Calu3 (cell line): ENCODE results near the gene FBXL19. TPM values are rescaled to one million over a fixed set of nuclear protein-coding genes. Genes with fewer than 3 reads are reported as not detected.
"Not testable (repeated sequence)": the region's sequence is repeated elsewhere in the genome, so short reads cannot be mapped to it uniquely, and the experiment has no call there.

Experiments used
- BruUV-seq: library from RNA; stranded (reverse); fragments of 400-500 nt; replicated peaks from 2 replicates; lab custom pipeline; 2021; lab: Mats Ljungman, UMichigan
- CTCF ChIA-PET: fragments of 300-600 bp; sonication (Branson Sonifier 250); formaldehyde crosslinking; loops from one replicate; lab custom pipeline; 2022; ENCODE audit warnings: antibody characterized with exemption; lab: Charles Lee
- DNase-seq: peaks from one replicate; pipeline ENCODE4 v3.0.0; 2022
- H3K27ac Mint-ChIP-seq: one replicate; pipeline ENCODE4 v1.8.0; 2022; ENCODE audit warnings: mixed read lengths; ENCODE audit not compliant: unreplicated experiment
- H3K27me3 Mint-ChIP-seq: one replicate; pipeline ENCODE4 v1.8.0; 2022; ENCODE audit warnings: mixed read lengths; ENCODE audit not compliant: unreplicated experiment
- H3K36me3 Mint-ChIP-seq: one replicate; pipeline ENCODE4 v1.8.0; 2022; ENCODE audit warnings: mild to moderate bottlenecking, moderate library complexity, mixed read lengths; ENCODE audit not compliant: insufficient read depth, unreplicated experiment
- H3K4me1 Mint-ChIP-seq: one replicate; pipeline ENCODE4 v1.8.0; 2022; ENCODE audit warnings: mild to moderate bottlenecking, low read depth, mixed read lengths; ENCODE audit not compliant: unreplicated experiment
- H3K4me3 Mint-ChIP-seq: one replicate; pipeline ENCODE4 v1.8.0; 2022; ENCODE audit warnings: mild to moderate bottlenecking, low read depth, moderate library complexity, mixed read lengths; ENCODE audit not compliant: unreplicated experiment
- H3K9me3 Mint-ChIP-seq: one replicate; pipeline ENCODE4 v1.8.0; 2022; ENCODE audit warnings: low read depth, mixed read lengths; ENCODE audit not compliant: unreplicated experiment
- CTCF ChIP-seq: fragments of 200-600 bp; IDR thresholded peaks from one replicate; pipeline ENCODE4 v1.8.0; 2022; ENCODE audit warnings: antibody characterized with exemption; ENCODE audit not compliant: unreplicated experiment
- intact Hi-C: fragments of 100-400 bp; cut with micrococcal nuclease; formaldehyde crosslinking; loops from one replicate; pipeline ENCODE4 v1.10.0; 2022; ENCODE audit not compliant: unreplicated experiment
- total RNA-seq: library from RNA; stranded (reverse); gene quantifications from 2 replicates; pipeline ENCODE4 v1.2.3, GENCODE V29; 2022

FBXL19 gene
- total RNA-seq, 1 experiment from 2014 or later, result 43.2 TPM

- CTCF ChIA-PET, result interaction anchor here (1.3 kb wide), 1 partner anchor 11 kb away, joined by 3 read pairs; no protein-coding TSS in a partner anchor
- intact Hi-C loops, result no loop called here
- peaks cover 3% of the 10 kb centered on the region for H3K4me1 Mint-ChIP-seq
- no peaks in the 10 kb centered on the region for H3K9me3 Mint-ChIP-seq
- TSS peak; percentile 12 for BruUV-seq
- peaks cover 34% of the 10 kb centered on the region for H3K36me3 Mint-ChIP-seq
- no peak overlapping the region for H3K4me3 Mint-ChIP-seq
- TF ChIP-seq CTCF, result no peak
- H3K27ac Mint-ChIP-seq, result no peak overlapping the region
- H3K27me3 Mint-ChIP-seq, result no peaks in the 10 kb centered on the region
- DNase-seq, result no peak
These were observed 7.8 kb downstream of the FBXL19 start for GRCh38 chr16:30931068-30931650.

GRCh38 chr16:30934827-30935557 is 11.6 kb downstream of the FBXL19 start:
- Mint-ChIP-seq H3K9me3 (no peaks in the 10 kb centered on the region), H3K4me1 (no peaks in the 10 kb centered on the region), H3K27me3 (no peaks in the 10 kb centered on the region), H3K4me3 (no peak overlapping the region), H3K27ac (no peak overlapping the region), H3K36me3 (peaks cover 31% of the 10 kb centered on the region)
- CTCF ChIA-PET, result interaction anchor here (1.7 kb wide), 1 partner anchor 96 kb away, joined by 3 read pairs; no protein-coding TSS in a partner anchor
- intact Hi-C loops, result no loop called here
- DNase-seq, result peak; percentile 50
- TF ChIP-seq CTCF, result no peak
- no TSS peak for BruUV-seq

- no TSS peak for BruUV-seq
These were observed 14.3 kb downstream of the FBXL19 start for GRCh38 chr16:30937692-30938091.

GRCh38 chr16:30939571-30939970 is 16.2 kb downstream of the FBXL19 start:
- H3K27me3 Mint-ChIP-seq, H3K4me3 Mint-ChIP-seq, BruUV-seq, intact Hi-C loops, DNase-seq, H3K27ac Mint-ChIP-seq, H3K9me3 Mint-ChIP-seq: not testable (repeated sequence)
- peaks cover 41% of the 10 kb centered on the region for H3K36me3 Mint-ChIP-seq
- CTCF ChIA-PET, result interaction anchor here (0.5 to 0.7 kb wide), 4 partner anchors 50 to 530 kb away, joined by 3 to 7 read pairs (median 3); no protein-coding TSS in a partner anchor
- peaks cover 16% of the 10 kb centered on the region for H3K4me1 Mint-ChIP-seq

More at GRCh38 chr16:30937692-30938091, 14.3 kb downstream of the FBXL19 start:
- H3K27me3 Mint-ChIP-seq, result no peaks in the 10 kb centered on the region
- intact Hi-C loops, result no loop called here
- peaks cover 38% of the 10 kb centered on the region for H3K36me3 Mint-ChIP-seq
- TF ChIP-seq CTCF, result no peak
- H3K27ac Mint-ChIP-seq, result no peak overlapping the region
- H3K4me3 Mint-ChIP-seq, result no peak overlapping the region
- H3K4me1 Mint-ChIP-seq, result peaks cover 11% of the 10 kb centered on the region
- no peak for DNase-seq
- CTCF ChIA-PET, result no interaction called here
- no peaks in the 10 kb centered on the region for H3K9me3 Mint-ChIP-seq
